PC-3 (cell line): ENCODE results near the gene CELF2.

ENCODE experiments used
- EZH2phosphoT487 ChIP-seq: fragments of 300-600 bp; sonication (generic); IDR thresholded peaks from 2 replicates; pipeline ENCODE4 v1.6.1; 2018; ENCODE audit warnings: mild to moderate bottlenecking, antibody characterized with exemption, low read length, borderline replicate concordance
- TF ChIP-seq, protein P1 (sequence below): fragments of 300-600 bp; sonication (generic); conservative IDR thresholded peaks from 2 replicates; pipeline ENCODE4 v1.5.1; 2017; ENCODE audit warnings: antibody characterized with exemption, low read depth, mild to moderate bottlenecking, low read length

- TF ChIP-seq, protein P1, sequence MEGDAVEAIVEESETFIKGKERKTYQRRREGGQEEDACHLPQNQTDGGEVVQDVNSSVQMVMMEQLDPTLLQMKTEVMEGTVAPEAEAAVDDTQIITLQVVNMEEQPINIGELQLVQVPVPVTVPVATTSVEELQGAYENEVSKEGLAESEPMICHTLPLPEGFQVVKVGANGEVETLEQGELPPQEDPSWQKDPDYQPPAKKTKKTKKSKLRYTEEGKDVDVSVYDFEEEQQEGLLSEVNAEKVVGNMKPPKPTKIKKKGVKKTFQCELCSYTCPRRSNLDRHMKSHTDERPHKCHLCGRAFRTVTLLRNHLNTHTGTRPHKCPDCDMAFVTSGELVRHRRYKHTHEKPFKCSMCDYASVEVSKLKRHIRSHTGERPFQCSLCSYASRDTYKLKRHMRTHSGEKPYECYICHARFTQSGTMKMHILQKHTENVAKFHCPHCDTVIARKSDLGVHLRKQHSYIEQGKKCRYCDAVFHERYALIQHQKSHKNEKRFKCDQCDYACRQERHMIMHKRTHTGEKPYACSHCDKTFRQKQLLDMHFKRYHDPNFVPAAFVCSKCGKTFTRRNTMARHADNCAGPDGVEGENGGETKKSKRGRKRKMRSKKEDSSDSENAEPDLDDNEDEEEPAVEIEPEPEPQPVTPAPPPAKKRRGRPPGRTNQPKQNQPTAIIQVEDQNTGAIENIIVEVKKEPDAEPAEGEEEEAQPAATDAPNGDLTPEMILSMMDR: no peak
- TF ChIP-seq EZH2phosphoT487: no peak
Measured at GRCh38 chr10:11150879-11151415, 133.3 kb downstream of the CELF2 start.
